Ascending aorta (tissue), 2 donors: ENCODE measurements around the gene CDC42BPA. TPM values are rescaled to one million over a fixed set of nuclear protein-coding genes. Genes with fewer than 3 reads are reported as not detected.

Experiments used
- DNase-seq, 2 donors: peaks; one replicate each; pipeline ENCODE4 v3.0.0-alpha.2; 2019; ENCODE audit warnings: low spot score in 2 of 2
- H3K27ac ChIP-seq, 2 donors: fragments of 200-600 bp; sonication (generic); one replicate each; pipeline ENCODE4 v1.5.1; 2016 to 2017; ENCODE audit warnings: mild to moderate bottlenecking in 1 of 2
- H3K27me3 ChIP-seq: fragments of 200-600 bp; sonication (generic); one replicate; pipeline ENCODE4 v1.5.1; 2017
- H3K36me3 ChIP-seq, 2 donors: fragments of 200-600 bp; sonication (generic); one replicate each; pipeline ENCODE4 v1.5.1; 2016
- H3K4me1 ChIP-seq, 2 donors: fragments of 200-600 bp; sonication (generic); one replicate each; pipeline ENCODE4 v1.5.1; 2016 to 2017; ENCODE audit warnings: mild to moderate bottlenecking in 1 of 2
- H3K4me3 ChIP-seq, 2 donors: fragments of 200-600 bp; sonication (generic); one replicate each; pipeline ENCODE4 v1.5.1; 2016 to 2017; ENCODE audit warnings: mild to moderate bottlenecking in 1 of 2
- H3K9me3 ChIP-seq, 2 donors: fragments of 200-600 bp; sonication (generic); one replicate each; pipeline ENCODE4 v1.5.1; 2016
- CTCF ChIP-seq, 3 experiments: fragments of 200-600 bp in 2 of 3; fragments of 450-650 bp in 1 of 3; sonication (generic) in 2 of 3; IDR thresholded peaks; one replicate each; pipeline ENCODE4 v1.5.1; 2016 to 2019; ENCODE audit warnings: antibody characterized with exemption in 3 of 3, mild to moderate bottlenecking in 1 of 3, moderate library complexity in 1 of 3
- intact Hi-C: fragments of 100-400 bp; cut with DNase I; formaldehyde crosslinking; loops from one replicate; pipeline ENCODE4 v1.15.1; 2023
- total RNA-seq: library from RNA; depleted of rRNA; stranded (reverse); fragments of >200 nt; gene quantifications from one replicate; pipeline ENCODE4 v1.1.0, GENCODE V29; 2016

CDC42BPA gene
- total RNA-seq, 1 donor from 2014 or later, result 56.9 TPM

GRCh38 chr1:227016990-227017389, 301.3 kb downstream of the CDC42BPA start:
- no peaks in the 10 kb centered on the region for H3K9me3 ChIP-seq
- no peak overlapping the region for H3K27ac ChIP-seq
- no peaks in the 10 kb centered on the region for H3K27me3 ChIP-seq
- H3K4me1 ChIP-seq, result no peaks in the 10 kb centered on the region
- intact Hi-C loops, result no loop called here
- peaks cover 17 to 36% of the 10 kb centered on the region in 2 donors for H3K36me3 ChIP-seq
- no peak for TF ChIP-seq CTCF (IDR thresholded peaks at IDR 0.05)
- H3K4me3 ChIP-seq, result no peak overlapping the region
- no peak for DNase-seq

GRCh38 chr1:227010645-227011044, 307.6 kb downstream of the CDC42BPA start:
- H3K36me3 ChIP-seq, result peaks cover 4 to 14% of the 10 kb centered on the region in 2 donors
- no peaks in the 10 kb centered on the region for H3K4me1 ChIP-seq
- DNase-seq, result no peak
- no peak for TF ChIP-seq CTCF (IDR thresholded peaks at IDR 0.05)
- no peak overlapping the region for H3K4me3 ChIP-seq
- intact Hi-C loops, result no loop called here
- H3K9me3 ChIP-seq, result no peaks in the 10 kb centered on the region
- no peaks in the 10 kb centered on the region for H3K27me3 ChIP-seq
- no peak overlapping the region for H3K27ac ChIP-seq

- no peak overlapping the region for H3K4me3 ChIP-seq
- no peak overlapping the region for H3K27ac ChIP-seq
- H3K9me3 ChIP-seq, result no peaks in the 10 kb centered on the region
- no peak for TF ChIP-seq CTCF (IDR thresholded peaks at IDR 0.05)
- intact Hi-C loops, result no loop called here
- no peak for DNase-seq
- H3K27me3 ChIP-seq, result no peaks in the 10 kb centered on the region
- no peaks in the 10 kb centered on the region for H3K4me1 ChIP-seq
- peaks cover 4 to 9% of the 10 kb centered on the region in 2 donors for H3K36me3 ChIP-seq
Measured at GRCh38 chr1:227009937-227010336, 308.4 kb downstream of the CDC42BPA start.

- peaks cover 4 to 29% of the 10 kb centered on the region in 2 donors for H3K36me3 ChIP-seq
- intact Hi-C loops, result no loop called here
- TF ChIP-seq CTCF (IDR thresholded peaks at IDR 0.05), result no peak
- no peak for DNase-seq
- H3K27me3 ChIP-seq, result no peaks in the 10 kb centered on the region
- no peak overlapping the region for H3K27ac ChIP-seq
- no peak overlapping the region for H3K4me3 ChIP-seq
- no peaks in the 10 kb centered on the region for H3K9me3 ChIP-seq
- H3K4me1 ChIP-seq, result no peaks in the 10 kb centered on the region
Measured at GRCh38 chr1:227006226-227006796, 312.0 kb downstream of the CDC42BPA start.

- H3K27me3 ChIP-seq, result no peaks in the 10 kb centered on the region
- no peak for TF ChIP-seq CTCF (IDR thresholded peaks at IDR 0.05)
- no peaks in the 10 kb centered on the region for H3K4me1 ChIP-seq
- no peaks in the 10 kb centered on the region for H3K9me3 ChIP-seq
- intact Hi-C loops, result no loop called here
- H3K27ac ChIP-seq, result no peak overlapping the region
- H3K4me3 ChIP-seq, result no peak overlapping the region
- no peak for DNase-seq
- peaks cover 4 to 21% of the 10 kb centered on the region in 2 donors for H3K36me3 ChIP-seq
Measured at GRCh38 chr1:227004796-227005195, 313.5 kb downstream of the CDC42BPA start.

- no peaks in the 10 kb centered on the region for H3K9me3 ChIP-seq
- no peak for DNase-seq
- peaks cover 4 to 21% of the 10 kb centered on the region in 2 donors for H3K36me3 ChIP-seq
- intact Hi-C loops, result no loop called here
- H3K27me3 ChIP-seq, result no peaks in the 10 kb centered on the region
- no peak overlapping the region for H3K27ac ChIP-seq
- H3K4me1 ChIP-seq, result no peaks in the 10 kb centered on the region
- no peak for TF ChIP-seq CTCF (IDR thresholded peaks at IDR 0.05)
- H3K4me3 ChIP-seq, result no peak overlapping the region
Measured at GRCh38 chr1:227003165-227003564, 315.1 kb downstream of the CDC42BPA start.
